Mesodermal cell (in vitro differentiated cells): ENCODE measurements around the gene SAP30L.

ENCODE experiments used
- H3K27ac ChIP-seq: 2 replicates; pipeline ENCODE4 v1.7.0; 2013; ENCODE audit warnings: mild to moderate bottlenecking, low read depth, low read length, moderate library complexity; ENCODE audit not compliant: severe bottlenecking
- H3K36me3 ChIP-seq: 2 replicates; pipeline ENCODE4 v1.7.1; 2013; ENCODE audit warnings: mild to moderate bottlenecking, low read length, moderate library complexity; ENCODE audit not compliant: control insufficient read depth, insufficient read depth
- H3K4me1 ChIP-seq: one replicate; pipeline ENCODE4 v1.7.1; 2013; ENCODE audit warnings: mild to moderate bottlenecking, low read length; ENCODE audit not compliant: insufficient read depth, control insufficient read depth, poor library complexity, severe bottlenecking
- H3K4me3 ChIP-seq: 2 replicates; pipeline ENCODE4 v1.7.0; 2013; ENCODE audit warnings: low read length, control low read depth, mild to moderate bottlenecking; ENCODE audit not compliant: insufficient read depth, poor library complexity, severe bottlenecking; ENCODE audit errors: extremely low read depth
- H3K9me3 ChIP-seq: 2 replicates; pipeline ENCODE4 v1.7.1; 2013; ENCODE audit warnings: mild to moderate bottlenecking, low read length, moderate library complexity; ENCODE audit not compliant: control insufficient read depth
- WGBS, 2 experiments: methylation state at CpG; one replicate each; pipeline ENCODE4 v1.1.5; 2013; ENCODE audit warnings: missing lambda C conversion rate in 2 of 2; ENCODE audit not compliant: insufficient coverage in 2 of 2; 5-methylcytosine and 5-hydroxymethylcytosine counted together

SAP30L gene

DNA sequence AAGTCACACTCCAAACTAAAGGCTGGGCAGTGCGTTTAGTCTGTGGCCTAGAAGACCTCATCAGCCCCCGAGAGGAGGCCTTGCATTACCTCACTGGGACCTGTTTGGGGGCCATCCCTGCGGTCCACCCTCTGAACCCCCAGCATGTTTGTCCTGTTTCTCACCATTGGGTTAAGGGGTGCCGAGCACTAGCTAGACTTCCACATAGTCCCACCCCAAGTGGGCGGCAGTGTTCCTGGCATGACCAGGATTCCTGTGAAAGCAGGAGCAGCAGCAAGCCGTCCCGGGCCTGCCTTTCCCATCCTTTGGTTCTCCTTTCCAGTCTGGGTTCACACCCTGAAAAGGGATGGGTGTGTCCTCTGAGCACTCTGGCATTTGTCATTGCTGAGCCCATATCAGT, 26.6 kb upstream of the SAP30L start:
- Histone ChIP-seq H3K27ac (no peak overlapping the region), H3K4me1 (no peaks in the 10 kb centered on the region), H3K4me3 (no peak overlapping the region), H3K9me3 (no peaks in the 10 kb centered on the region), H3K36me3 (peaks cover 15% of the 10 kb centered on the region)
- 94 to 95% methylated on average over 6 to 7 of the region's 7 CpGs for WGBS, 2 experiments

DNA sequence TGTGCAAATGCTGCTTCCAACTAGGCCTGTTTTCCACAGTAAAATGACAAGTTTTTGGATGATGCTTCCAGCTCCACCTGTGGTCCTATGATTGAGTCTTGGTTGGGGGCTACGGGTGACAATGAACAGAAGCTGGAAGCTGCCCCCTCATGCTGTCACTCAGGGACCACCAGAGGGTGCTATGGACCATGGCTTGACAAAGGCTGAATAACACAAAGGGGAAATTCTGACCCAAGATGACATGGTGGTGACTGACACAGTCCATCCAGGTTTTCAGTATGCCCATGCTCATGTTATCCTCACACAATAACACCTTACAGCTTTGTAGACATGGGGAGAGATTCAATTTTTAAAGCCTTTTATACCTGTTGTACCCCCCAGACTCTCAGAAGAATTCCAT, 23.9 kb upstream of the SAP30L start:
- peaks cover 11% of the 10 kb centered on the region for H3K36me3 ChIP-seq
- H3K9me3 ChIP-seq, result no peaks in the 10 kb centered on the region
- no peaks in the 10 kb centered on the region for H3K4me1 ChIP-seq
- H3K27ac ChIP-seq, result no peak overlapping the region
- WGBS, 2 experiments, result 43 to 55% methylated on average over 1 of the region's 1 CpG
- no peak overlapping the region for H3K4me3 ChIP-seq

DNA sequence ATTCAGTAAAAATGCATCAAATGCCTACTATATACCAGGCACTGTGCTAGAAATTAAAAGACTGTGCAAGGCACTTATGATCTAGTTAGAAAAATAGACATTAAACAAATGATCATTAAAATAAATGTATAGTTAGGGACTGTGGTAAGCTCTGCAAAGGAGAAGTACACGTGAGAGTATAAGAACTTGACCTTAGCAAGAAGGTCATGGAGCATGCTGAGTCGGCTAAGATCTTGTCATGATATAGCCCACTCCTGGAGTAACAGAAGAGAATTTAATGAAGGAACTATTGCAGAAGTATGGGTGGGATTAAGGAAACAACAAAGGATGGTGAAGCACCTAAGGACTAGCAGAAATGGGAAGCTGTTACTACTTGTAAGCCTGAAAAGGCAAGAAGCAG, 23.5 kb upstream of the SAP30L start:
- 83 to 100% methylated on average over 2 of the region's 2 CpGs for WGBS, 2 experiments

GRCh38 chr5:154428208-154428607, 17.6 kb upstream of the SAP30L start:
- no peaks in the 10 kb centered on the region for H3K9me3 ChIP-seq
- H3K36me3 ChIP-seq, result no peaks in the 10 kb centered on the region
- no peaks in the 10 kb centered on the region for H3K4me1 ChIP-seq
- H3K4me3 ChIP-seq, result no peak overlapping the region
- no CpG with 5 or more reads among the region's 3 CpGs for WGBS, 2 experiments
- no peak overlapping the region for H3K27ac ChIP-seq

More for the DNA sequence above, 23.5 kb upstream of the SAP30L start:
- H3K36me3 ChIP-seq, result peaks cover 7% of the 10 kb centered on the region
- no peak overlapping the region for H3K27ac ChIP-seq
- H3K9me3 ChIP-seq, result no peaks in the 10 kb centered on the region
- no peak overlapping the region for H3K4me3 ChIP-seq
- H3K4me1 ChIP-seq, result no peaks in the 10 kb centered on the region

DNA sequence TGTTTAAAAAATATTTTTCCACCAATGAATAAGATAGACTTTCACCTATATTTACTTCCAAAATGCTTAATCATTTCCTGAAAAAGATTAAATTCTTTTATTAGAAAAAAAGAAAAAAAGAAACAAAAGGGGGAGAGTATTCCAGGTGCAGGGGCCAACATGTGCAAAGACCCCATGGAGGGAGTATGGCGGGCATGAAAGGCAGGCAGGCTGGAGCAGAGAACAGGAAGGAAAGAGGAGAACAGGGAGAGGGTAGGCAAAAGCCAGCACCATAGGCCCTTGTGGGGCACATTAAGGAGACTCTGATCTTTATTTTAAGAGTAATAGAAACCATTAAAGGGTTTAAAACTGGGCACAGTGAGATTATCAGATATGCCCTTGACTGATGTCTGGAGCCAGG, 16.5 kb upstream of the SAP30L start:
- peaks cover under 1% of the 10 kb centered on the region for H3K36me3 ChIP-seq
- H3K4me3 ChIP-seq, result no peak overlapping the region
- no peak overlapping the region for H3K27ac ChIP-seq
- H3K9me3 ChIP-seq, result no peaks in the 10 kb centered on the region
- no peaks in the 10 kb centered on the region for H3K4me1 ChIP-seq
- whole genome bisulfite sequencing, 2 experiments, result 100% methylated on average over 1 of the region's 1 CpG

DNA sequence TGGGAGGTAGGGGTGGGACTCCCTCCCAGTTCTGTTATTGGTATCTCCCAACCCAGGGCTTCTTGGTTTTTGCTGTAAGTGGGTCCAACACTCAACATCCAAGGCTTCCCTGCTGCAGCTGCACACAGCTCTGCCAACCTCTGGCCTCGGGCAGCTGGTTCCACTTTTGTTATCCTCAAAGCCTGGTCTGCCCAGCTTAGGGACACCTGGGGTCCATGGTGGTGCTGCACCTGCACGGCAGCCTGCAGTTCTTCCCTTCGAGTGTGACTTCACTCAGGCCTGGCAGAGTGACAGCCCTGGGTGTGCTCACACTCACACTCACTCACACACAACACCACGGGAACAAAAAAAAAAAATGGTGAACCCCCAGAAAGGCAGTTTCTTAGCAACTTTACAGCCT, 15.3 kb upstream of the SAP30L start:
- H3K36me3 ChIP-seq, result peaks cover 11% of the 10 kb centered on the region
- no peak overlapping the region for H3K4me3 ChIP-seq
- 92 to 100% methylated on average over 2 to 4 of the region's 4 CpGs for WGBS, 2 experiments
- H3K4me1 ChIP-seq, result no peaks in the 10 kb centered on the region
- no peak overlapping the region for H3K27ac ChIP-seq
- no peaks in the 10 kb centered on the region for H3K9me3 ChIP-seq

DNA sequence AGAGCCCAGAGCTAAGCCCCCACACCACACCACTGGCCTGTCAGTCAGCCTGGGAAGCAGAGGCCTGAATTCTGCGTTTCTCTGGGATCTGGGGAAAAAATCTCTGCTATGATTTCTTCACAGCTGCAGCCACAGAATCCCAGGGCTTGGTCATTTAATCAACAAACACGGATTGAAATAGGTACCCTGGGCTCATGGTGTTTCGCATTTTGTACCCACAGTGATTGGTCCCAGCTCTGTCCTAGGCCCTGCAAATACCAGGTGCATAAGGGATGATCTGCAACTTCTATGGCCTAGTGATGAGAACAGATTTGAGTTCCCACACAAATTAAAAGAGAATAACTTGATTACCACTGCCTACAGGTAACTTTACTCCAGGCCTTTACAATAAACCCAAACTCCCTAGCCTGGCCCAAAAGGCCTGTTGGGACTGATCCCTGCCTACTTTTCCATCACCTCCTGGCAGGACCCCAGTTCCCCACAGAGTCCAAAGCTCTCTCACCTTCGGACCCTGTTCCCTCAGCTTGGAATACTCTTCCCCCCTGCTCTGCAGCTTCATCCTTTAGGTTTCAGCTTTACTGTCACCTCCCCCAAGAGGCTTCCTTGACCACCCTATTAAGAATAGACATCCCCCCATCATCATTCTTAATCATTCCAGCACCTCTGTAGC, 14.7 kb upstream of the SAP30L start:
- Histone ChIP-seq H3K4me3 (no peak overlapping the region), H3K27ac (no peak overlapping the region), H3K4me1 (no peaks in the 10 kb centered on the region), H3K36me3 (peaks cover 18% of the 10 kb centered on the region), H3K9me3 (no peaks in the 10 kb centered on the region)
- 84 to 91% methylated on average over 3 to 4 of the region's 4 CpGs for WGBS, 2 experiments

DNA sequence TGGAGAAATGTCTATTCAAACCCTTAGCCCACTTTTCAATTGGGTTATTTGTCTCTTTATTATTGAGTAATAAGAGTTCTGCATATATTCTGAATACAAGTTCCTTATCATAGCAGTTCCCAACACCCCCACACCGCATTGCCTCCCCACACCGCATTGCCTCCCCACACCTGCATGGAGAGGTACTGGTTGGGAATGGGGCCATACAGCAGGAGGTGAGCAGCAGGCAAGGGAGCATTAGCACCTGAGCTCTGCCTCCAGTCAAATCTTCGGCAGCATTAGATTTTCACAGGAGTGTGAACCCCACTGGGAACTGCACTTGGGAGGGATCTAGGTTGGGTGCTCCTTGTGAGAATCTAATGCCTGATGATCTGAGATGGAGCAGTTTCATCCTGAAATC, 10.6 kb upstream of the SAP30L start:
- Histone ChIP-seq H3K36me3 (peaks cover 44% of the 10 kb centered on the region), H3K4me1 (no peaks in the 10 kb centered on the region), H3K4me3 (no peak overlapping the region), H3K9me3 (no peaks in the 10 kb centered on the region), H3K27ac (no peak overlapping the region)
- no CpG with 5 or more reads among the region's 3 CpGs for WGBS, 2 experiments

GRCh38 chr5:154437281-154437965, 8.4 kb upstream of the SAP30L start:
- Histone ChIP-seq H3K4me1 (no peaks in the 10 kb centered on the region), H3K27ac (no peak overlapping the region), H3K36me3 (peaks cover 66% of the 10 kb centered on the region), H3K9me3 (no peaks in the 10 kb centered on the region), H3K4me3 (no peak overlapping the region)
- 92 to 96% methylated on average over 4 of the region's 5 CpGs for WGBS, 2 experiments

- WGBS, 2 experiments, result 93 to 94% methylated on average over 3 of the region's 5 CpGs
- H3K4me1 ChIP-seq, result no peaks in the 10 kb centered on the region
- no peaks in the 10 kb centered on the region for H3K9me3 ChIP-seq
- H3K36me3 ChIP-seq, result peaks cover 60% of the 10 kb centered on the region
- H3K27ac ChIP-seq, result no peak overlapping the region
- no peak overlapping the region for H3K4me3 ChIP-seq
Measured at GRCh38 chr5:154440540-154440939, 5.3 kb upstream of the SAP30L start.

GRCh38 chr5:154442801-154443200, 3.0 kb upstream of the SAP30L start:
- Histone ChIP-seq H3K27ac (no peak overlapping the region), H3K9me3 (no peaks in the 10 kb centered on the region), H3K4me3 (no peak overlapping the region), H3K4me1 (peaks cover 6% of the 10 kb centered on the region), H3K36me3 (peaks cover 46% of the 10 kb centered on the region)
- WGBS, 2 experiments, result no CpG with 5 or more reads among the region's 1 CpG
